Measurements from ENCODE around the gene CATSPERD.
"Not testable (repeated sequence)": the region's sequence is repeated elsewhere in the genome, so short reads cannot be mapped to it uniquely, and the experiment has no call there.

The CATSPERD gene

GRCh38 chr19:5698635-5699422 lies 21.6 kb upstream of the CATSPERD start:
- DNase-seq = no peak

DNA sequence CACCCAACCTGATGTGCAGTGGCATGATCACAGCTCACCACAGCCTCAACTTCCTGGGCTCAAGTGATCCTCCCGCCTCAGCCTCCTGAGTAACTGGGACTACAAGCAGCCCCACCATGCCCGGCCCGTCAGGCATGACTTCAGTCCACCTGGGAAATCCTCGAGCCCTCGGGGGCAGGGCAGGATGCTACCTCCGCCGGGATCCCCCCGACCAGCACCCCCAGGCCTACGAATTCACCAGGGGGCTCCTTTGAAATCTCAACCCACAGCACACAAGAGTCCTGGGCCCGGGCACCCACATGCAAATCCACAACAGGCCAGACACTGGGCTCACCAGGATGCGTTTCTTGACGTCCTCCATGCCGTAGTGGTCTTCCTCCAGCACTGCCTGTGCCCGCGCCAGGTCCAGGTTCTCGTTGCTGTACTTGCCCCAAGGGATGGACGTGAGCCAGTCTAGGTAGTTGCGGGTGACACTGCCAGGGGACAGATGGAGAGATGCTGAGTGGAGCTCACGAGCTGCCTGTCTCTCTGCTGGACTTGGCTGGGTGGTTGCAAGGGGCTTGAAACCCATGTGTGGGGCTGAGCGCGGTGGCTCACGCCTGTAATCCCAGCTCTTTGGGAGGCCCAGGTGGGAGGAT lies 19.9 kb upstream of the CATSPERD start:
- no peak for DNase-seq

- not testable (repeated sequence) for DNase-seq
Observed at GRCh38 chr19:5702053-5702410, 18.4 kb upstream of the CATSPERD start.

DNA sequence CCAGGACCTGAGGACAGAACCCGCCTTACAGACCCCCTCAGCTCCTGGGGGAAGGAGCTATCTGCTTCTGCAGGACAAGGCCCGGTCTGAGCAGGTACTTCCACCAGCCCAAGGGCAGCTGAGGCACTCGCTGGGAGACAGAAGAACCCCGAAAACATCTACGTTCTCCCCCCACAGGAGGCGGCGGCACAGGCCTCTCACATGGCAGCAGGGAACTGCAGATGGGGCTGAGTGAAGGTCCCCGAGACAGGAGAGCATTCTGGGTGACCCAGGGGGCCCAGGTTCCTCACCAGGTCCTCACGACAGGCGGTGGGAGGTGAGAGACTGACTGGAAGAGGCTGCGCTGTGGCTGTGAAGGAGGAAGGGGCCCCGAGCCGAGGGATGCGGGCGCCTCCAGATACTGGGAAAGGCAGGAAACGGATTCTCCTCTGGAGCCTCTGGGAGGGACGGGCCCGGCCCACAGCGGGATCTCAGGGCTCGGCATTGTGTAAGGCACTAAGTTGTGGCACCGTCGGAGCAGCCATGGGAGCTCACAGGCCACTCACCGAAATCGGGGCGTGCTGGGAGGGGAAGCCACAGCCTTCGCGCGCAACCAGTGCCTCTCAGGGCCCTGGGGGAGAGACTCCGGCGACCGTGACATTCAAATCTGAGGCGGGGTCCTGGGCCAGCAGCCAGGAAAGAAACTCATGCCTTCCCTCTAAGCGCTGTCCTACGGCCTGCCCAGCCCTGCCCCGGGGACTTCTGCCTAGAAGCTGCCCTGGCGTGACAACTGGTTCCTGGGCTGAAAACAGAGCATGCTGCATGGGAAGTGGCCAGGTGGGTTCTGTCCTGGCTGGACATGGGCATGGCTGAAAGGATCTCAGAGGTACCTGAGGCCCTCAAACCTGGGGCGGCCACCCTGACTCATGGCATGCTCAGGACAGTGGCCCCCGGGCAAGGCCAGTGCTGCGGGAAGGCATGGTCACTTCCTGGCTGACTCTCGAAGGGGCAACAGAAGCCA lies 16.3 kb upstream of the CATSPERD start:
- no peak for DNase-seq

DNA sequence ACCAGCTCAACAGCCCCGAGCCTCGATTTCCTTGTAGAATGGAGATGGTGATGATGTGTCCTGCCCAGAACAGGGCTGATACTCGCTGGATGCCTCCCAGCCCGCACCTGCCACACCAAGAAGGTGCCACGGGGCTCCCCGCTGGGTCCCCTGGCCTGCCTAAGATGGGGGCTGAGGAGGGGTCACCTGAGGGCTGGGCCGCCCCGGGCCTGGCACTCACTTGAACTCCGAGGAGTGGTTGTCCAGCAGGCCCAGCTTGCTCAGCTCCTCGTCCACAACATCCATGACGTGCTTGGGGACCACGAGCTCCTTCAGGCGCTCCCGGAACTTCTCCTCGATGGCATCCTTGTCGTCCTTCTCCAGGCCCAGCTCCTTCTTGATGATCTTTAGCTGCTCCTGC lies 14.9 kb upstream of the CATSPERD start:
- no peak for DNase-seq

DNA sequence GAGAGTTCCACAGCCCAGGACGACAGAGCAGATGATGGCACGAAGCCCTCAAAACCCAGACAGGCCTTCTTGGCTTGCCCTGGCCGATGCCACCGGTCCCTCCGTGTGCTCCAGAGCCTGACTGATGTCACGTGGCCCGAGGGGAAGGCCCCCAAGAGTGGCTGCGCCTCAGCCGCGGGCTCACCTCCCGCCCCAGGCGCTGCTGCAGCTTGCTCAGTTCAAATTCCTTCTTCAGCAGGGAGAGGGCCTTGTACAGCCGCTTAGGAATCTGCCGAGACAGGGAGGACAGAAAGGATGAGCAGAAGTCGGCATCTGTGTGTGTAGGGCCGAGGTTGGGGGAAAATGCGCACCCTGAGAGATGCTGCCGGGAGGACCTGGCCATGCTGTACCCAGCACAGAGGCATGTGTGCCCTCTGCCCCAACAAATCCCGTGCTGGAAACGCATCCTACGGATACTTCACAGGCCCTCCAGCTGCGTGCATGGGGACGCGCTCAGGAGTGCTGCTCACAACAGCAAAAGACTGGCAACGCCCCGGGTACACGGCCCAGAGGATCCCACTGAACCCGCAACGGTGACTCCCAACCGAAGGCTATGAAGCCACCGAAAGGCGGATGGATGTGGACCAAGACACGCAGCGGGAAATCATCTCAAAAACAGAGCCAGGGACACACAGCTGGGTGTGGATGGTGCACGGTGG lies 13.4 kb upstream of the CATSPERD start:
- no peak for DNase-seq

- no peak for DNase-seq
Observed at GRCh38 chr19:5707576-5708575, 12.6 kb upstream of the CATSPERD start.

- no peak for DNase-seq
Observed at GRCh38 chr19:5711025-5711424, 9.4 kb upstream of the CATSPERD start.

DNA sequence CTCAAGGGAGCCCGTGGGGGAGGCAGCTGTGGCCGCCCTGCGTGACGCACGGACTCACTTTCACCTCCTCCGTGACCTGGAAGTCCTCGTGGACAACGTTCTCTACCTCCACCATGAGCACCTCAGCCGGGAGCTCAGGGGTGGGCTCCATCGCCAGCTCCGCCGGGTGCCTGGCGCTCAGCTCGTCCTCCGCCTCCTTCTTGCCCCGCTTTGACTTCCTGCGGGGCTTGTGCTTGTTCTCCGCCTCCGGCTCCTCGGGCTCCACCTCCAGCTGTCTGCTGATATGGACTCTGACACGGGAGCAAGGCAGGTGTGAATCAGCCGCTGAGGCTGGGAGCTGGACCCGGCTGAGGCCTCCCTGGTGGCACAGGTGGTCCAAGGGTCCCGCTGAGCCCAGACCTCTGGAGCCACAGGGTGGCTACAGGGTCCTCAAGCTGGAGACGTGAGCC lies 8.7 kb upstream of the CATSPERD start:
- DNase-seq = no peak

DNA sequence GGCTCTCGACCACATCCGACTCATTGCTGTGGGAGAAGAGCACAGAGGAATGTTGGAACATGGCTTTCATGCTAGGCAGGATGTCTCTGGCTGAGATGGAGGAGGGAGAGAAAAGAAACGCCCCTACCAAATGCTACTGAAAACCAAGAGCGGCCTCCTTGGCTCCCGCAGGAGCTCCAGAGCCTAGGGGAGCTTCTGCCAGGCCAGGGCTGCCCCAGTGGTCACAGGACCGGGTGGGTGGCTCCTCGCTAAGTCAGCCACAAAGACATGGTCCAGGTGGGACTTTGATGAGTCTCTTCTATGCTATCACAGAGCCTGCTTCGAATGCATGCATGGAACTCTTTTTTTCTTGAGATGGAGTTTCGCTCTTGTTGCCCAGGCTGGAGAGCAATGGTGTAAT lies 7.2 kb upstream of the CATSPERD start:
- no peak for DNase-seq

DNA sequence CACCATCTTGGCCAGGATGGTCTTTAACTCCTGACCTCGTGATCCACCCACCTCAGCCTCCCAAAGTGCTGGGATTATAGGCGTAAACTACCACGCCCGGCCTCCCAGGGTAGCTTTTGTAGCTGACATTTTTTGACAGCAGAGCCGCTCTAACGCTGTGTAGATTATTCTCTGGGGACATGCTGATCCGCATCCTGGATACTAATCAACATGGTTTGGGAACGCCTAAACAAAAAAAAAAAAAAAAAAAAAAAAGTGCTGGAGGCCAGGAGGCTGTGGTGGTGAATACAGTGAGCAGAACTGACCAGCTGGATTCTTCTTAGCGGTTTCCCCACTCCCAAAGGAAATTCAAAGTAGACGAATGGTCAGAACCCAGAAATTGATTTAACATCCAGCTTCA lies 5.6 kb upstream of the CATSPERD start:
- DNase-seq = no peak

GRCh38 chr19:5717215-5717935 lies 3.1 kb upstream of the CATSPERD start:
- no peak for DNase-seq

DNA sequence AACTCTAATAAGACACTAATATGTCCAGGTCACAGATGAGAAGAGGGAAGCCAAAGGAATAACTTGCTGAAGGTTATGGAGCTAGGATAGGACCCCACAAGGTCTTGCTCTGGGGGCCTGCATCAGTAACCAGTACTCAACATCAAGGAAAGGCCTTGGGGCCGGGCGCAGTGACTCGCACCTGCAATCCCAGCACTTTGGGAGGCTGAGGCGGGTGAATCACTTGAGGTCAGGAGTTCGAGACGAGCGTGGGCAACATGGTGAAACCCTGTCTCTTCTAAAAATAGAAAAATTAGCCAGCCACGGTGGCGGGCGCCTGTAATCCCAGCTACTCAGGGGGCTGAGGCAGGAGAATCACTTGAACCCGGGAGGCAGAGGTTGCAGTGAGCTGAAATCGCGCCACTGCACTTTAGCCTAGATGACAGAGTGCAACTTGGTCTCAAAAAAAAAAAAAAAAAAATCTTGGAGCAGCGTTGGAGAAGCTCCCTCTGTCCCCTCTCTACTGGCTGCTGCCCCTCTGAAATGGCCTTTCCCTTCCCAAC lies 2.3 kb upstream of the CATSPERD start:
- DNase-seq = peak; percentile 80

DNA sequence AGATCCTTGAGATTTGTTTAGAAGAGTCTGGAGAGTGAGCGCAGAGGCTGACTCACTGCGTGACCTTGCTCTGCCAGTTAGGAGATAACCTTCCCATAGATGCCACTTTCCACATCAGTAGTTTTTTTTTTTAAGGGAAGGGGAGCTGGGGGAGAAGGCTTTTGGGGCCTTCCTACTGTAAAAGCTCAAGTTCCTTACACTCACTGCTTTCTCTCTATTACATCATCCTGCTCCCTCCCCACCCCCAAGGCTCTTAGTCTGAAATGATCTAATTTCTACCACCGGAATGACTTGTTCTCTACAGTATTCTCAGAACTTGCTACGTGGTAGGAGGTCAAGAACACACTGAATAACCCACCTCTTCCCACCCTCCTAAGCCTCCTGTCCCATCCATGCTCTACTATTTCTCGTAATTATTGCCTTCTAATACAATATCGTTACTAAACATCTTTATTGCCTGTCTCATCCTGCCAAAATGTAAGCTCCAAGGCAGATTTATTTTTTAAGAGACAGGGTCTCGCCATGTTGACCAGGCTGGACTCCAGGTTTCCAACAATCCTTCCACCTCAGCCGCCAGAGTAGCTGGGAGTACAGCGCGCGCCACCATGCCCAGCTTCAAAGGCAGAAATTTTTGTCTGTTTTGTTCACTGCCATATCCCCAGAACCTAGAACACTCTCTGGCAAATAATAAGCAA lies 1.7 kb upstream of the CATSPERD start:
- peak; percentile 72 for DNase-seq

GRCh38 chr19:5719274-5719960 lies 1.0 kb upstream of the CATSPERD start:
- DNase-seq = peak; percentile 65

DNA sequence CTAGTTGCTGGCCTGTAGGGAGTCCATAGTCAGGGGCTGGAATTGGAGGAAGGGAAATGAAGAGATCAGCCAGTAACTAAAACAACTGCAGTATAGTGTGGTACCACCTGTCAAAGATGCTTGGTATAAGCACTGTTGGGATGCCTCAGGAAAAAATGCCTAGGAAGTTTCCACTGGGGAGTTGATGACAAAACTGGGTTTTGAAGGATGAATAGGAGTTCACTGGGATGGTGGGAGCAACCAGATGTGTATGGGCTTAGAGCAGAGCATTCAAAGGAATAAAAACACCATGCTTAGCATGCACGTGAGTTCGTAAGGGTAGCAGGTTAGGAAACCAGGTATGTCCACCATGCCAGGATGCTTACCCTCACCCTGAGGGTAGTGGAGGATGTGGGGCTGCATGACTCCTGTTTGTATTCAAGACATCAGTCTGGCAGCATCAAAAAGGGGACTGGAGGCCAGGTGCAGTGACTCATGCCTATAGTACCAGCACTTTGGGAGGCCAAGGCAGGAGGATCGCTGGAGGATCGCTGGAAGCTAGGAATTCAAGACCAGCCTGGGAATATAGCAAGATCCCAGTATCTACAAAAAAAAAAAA lies 7.1 kb downstream of the CATSPERD start:
- DNase-seq = no peak

- DNase-seq = not testable (repeated sequence)
Observed at GRCh38 chr19:5733172-5733571, 12.7 kb downstream of the CATSPERD start.

GRCh38 chr19:5738423-5738822 lies 18.0 kb downstream of the CATSPERD start:
- no peak for DNase-seq

- DNase-seq = no peak
Observed at GRCh38 chr19:5742051-5742450, 21.6 kb downstream of the CATSPERD start.

All from stimulated activated CD8-positive, alpha-beta memory T cell treated with anti-CD3 and anti-CD28 coated beads, Interleukin-4, amount 100 ng/mL, for 48 hours (primary cell).